ENCODE results near the gene ANKRD22.

- no peak for TF ChIP-seq EZH2 (IDR thresholded peaks at IDR 0.05; ENCODE audit: borderline replicate concordance, insufficient read depth, low read depth, low read length, poor library complexity, severe bottlenecking)
- TF ChIP-seq CTCF (IDR thresholded peaks at IDR 0.05), result no peak
Measured at GRCh38 chr10:88899886-88900285, 48.2 kb upstream of the ANKRD22 start.
